Measurements from ENCODE around the gene MYL12A. TPM values are rescaled to one million over a fixed set of nuclear protein-coding genes. Genes with fewer than 3 reads are reported as not detected.

The MYL12A gene
- total and polyA plus RNA-seq, 4 donors, result 158 to 314 (median 179) TPM

GRCh38 chr18:3248062-3248657 lies 559 bp downstream of the MYL12A start:
- Histone ChIP-seq H3K4me1 (ENCODE audit: control insufficient read depth in 4 of 4, insufficient read depth in 4 of 4, low read length in 3 of 4) (peaks cover 2 to 35% (median 20%) of the 10 kb centered on the region in 4 donors), H3K36me3 (ENCODE audit: control insufficient read depth in 4 of 4, insufficient read depth in 3 of 4, low read depth in 1 of 4, low read length in 3 of 4) (peaks cover 0 to under 1% (median under 1%) of the 10 kb centered on the region in 4 donors), H3K27ac (ENCODE audit: low read depth in 1 of 2, low read length in 2 of 2) (peak overlapping the region; percentile 97 to 98), H3K9ac (ENCODE audit: low read depth in 1 of 2, low read length in 2 of 2) (peak overlapping the region; percentile 93 to 97), H3K9me3 (ENCODE audit: control insufficient read depth in 4 of 4, low read length in 3 of 4) (no peaks in the 10 kb centered on the region), H3K27me3 (ENCODE audit: control insufficient read depth in 4 of 4, insufficient read depth in 4 of 4, low read length in 3 of 4) (no peaks in the 10 kb centered on the region), H3K4me3 (ENCODE audit: low read depth in 1 of 3, low read length in 3 of 3) (peak overlapping the region; percentile 69 to 97 (median 84))
- DNase-seq (ENCODE audit: low spot score), result no peak
- TF ChIP-seq SP1 (IDR thresholded peaks at IDR 0.05) (no peak), REST (IDR thresholded peaks at IDR 0.05) (peak; percentile 1)
- under 1% methylated on average over 22 of the region's 22 CpGs for WGBS

- peaks cover 2 to 41% (median 23%) of the 10 kb centered on the region in 4 donors for H3K4me1 ChIP-seq (ENCODE audit: control insufficient read depth in 4 of 4, insufficient read depth in 4 of 4, low read length in 3 of 4)
- no peaks in the 10 kb centered on the region for H3K27me3 ChIP-seq (ENCODE audit: control insufficient read depth in 4 of 4, insufficient read depth in 4 of 4, low read length in 3 of 4)
- peak overlapping the region; percentile 93 to 97 for H3K9ac ChIP-seq (ENCODE audit: low read depth in 1 of 2, low read length in 2 of 2)
- DNase-seq (ENCODE audit: low spot score), result no peak
- WGBS, result 16% methylated on average over 9 of the region's 9 CpGs
- peak overlapping the region; percentile 69 to 97 (median 84) for H3K4me3 ChIP-seq (ENCODE audit: low read depth in 1 of 3, low read length in 3 of 3)
- H3K27ac ChIP-seq (ENCODE audit: low read depth in 1 of 2, low read length in 2 of 2), result peak overlapping the region; percentile 97 to 98
- TF ChIP-seq FOXA2 (IDR thresholded peaks at IDR 0.05), result no peak
- peak; percentile 24 for TF ChIP-seq MAX (IDR thresholded peaks at IDR 0.05)
- TF ChIP-seq TAF1 (conservative IDR thresholded peaks at IDR 0.05), result peak; percentile 74
- no peak for TF ChIP-seq JUND (IDR thresholded peaks at IDR 0.05)
- no peak for TF ChIP-seq YY1 (IDR thresholded peaks at IDR 0.05)
- no peak for TF ChIP-seq CTCF (IDR thresholded peaks at IDR 0.05; ENCODE audit: low read depth, low read length, missing input control)
- peak in 1 of 2 donors; percentile 39 for TF ChIP-seq HNF4A (conservative IDR thresholded peaks at IDR 0.05)
- TF ChIP-seq ZBTB33 (IDR thresholded peaks at IDR 0.05), result no peak
- TF ChIP-seq REST (IDR thresholded peaks at IDR 0.05), result peak; percentile 51
- TF ChIP-seq GABPA (IDR thresholded peaks at IDR 0.05 in 1 of 2, conservative IDR thresholded peaks at IDR 0.05 in 1 of 2), result peak; percentile 70 to 85
- no peak for TF ChIP-seq RXRA (IDR thresholded peaks at IDR 0.05)
- TF ChIP-seq HNF4G (IDR thresholded peaks at IDR 0.05), result no peak
- TF ChIP-seq SP1 (IDR thresholded peaks at IDR 0.05), result no peak
- TF ChIP-seq FOXA1 (IDR thresholded peaks at IDR 0.05), result no peak
- no peak for TF ChIP-seq NR2F2 (IDR thresholded peaks at IDR 0.05)
- no peak for TF ChIP-seq ATF3 (IDR thresholded peaks at IDR 0.05)
- no peak for TF ChIP-seq EGR1 (IDR thresholded peaks at IDR 0.05; ENCODE audit: low read depth in 2 of 2)
- peak in 1 of 2 donors; percentile 14 for TF ChIP-seq RAD21 (IDR thresholded peaks at IDR 0.05)
- H3K9me3 ChIP-seq (ENCODE audit: control insufficient read depth in 4 of 4, low read length in 3 of 4), result no peaks in the 10 kb centered on the region
- H3K36me3 ChIP-seq (ENCODE audit: control insufficient read depth in 4 of 4, insufficient read depth in 3 of 4, low read depth in 1 of 4, low read length in 3 of 4), result peaks cover 0 to 7% (median 6%) of the 10 kb centered on the region in 4 donors
Measured at GRCh38 chr18:3248658-3249359, 1.2 kb downstream of the MYL12A start.

Data from liver (tissue), 9 donors.